HG03135 (cell line): ENCODE measurements around the gene PAK4.
"Not testable (repeated sequence)": the region's sequence is repeated elsewhere in the genome, so short reads cannot be mapped to it uniquely, and the experiment has no call there.

ENCODE experiments used
- ATAC-seq: cut with Tn5 transposase; IDR thresholded peaks from one replicate; pipeline ENCODE4 v1.9.1; 2021; ENCODE audit warnings: mild to moderate bottlenecking, moderate library complexity; ENCODE audit not compliant: unreplicated experiment

Gene PAK4

GRCh38 chr19:39128516-39129079 is 3.0 kb downstream of the PAK4 start:
- no peak for ATAC-seq

GRCh38 chr19:39129116-39129515 is 3.5 kb downstream of the PAK4 start:
- ATAC-seq, result no peak

GRCh38 chr19:39130337-39131254 is 5.0 kb downstream of the PAK4 start:
- no peak for ATAC-seq

- ATAC-seq, result no peak
These were observed 5.7 kb downstream of the PAK4 start for GRCh38 chr19:39131255-39131755.

- no peak for ATAC-seq
These were observed 6.9 kb downstream of the PAK4 start for GRCh38 chr19:39132344-39132969.

- no peak for ATAC-seq
These were observed 8.1 kb downstream of the PAK4 start for GRCh38 chr19:39133431-39134270.

- ATAC-seq, result no peak
These were observed 10.1 kb downstream of the PAK4 start for GRCh38 chr19:39135701-39136100.

GRCh38 chr19:39136225-39136940 is 10.8 kb downstream of the PAK4 start:
- no peak for ATAC-seq

GRCh38 chr19:39137131-39137530 is 11.5 kb downstream of the PAK4 start:
- ATAC-seq, result no peak

- ATAC-seq, result no peak
These were observed 12.9 kb downstream of the PAK4 start for GRCh38 chr19:39138221-39139211.

GRCh38 chr19:39139305-39139874 is 13.8 kb downstream of the PAK4 start:
- ATAC-seq, result no peak

- no peak for ATAC-seq
These were observed 14.4 kb downstream of the PAK4 start for GRCh38 chr19:39139971-39140453.

GRCh38 chr19:39140594-39140993 is 15.0 kb downstream of the PAK4 start:
- no peak for ATAC-seq

GRCh38 chr19:39141929-39142328 is 16.3 kb downstream of the PAK4 start:
- no peak for ATAC-seq

GRCh38 chr19:39142630-39143029 is 17.0 kb downstream of the PAK4 start:
- ATAC-seq, result no peak

- ATAC-seq, result not testable (repeated sequence)
These were observed 18.2 kb downstream of the PAK4 start for GRCh38 chr19:39143757-39144289.

GRCh38 chr19:39144290-39145071 is 18.9 kb downstream of the PAK4 start:
- no peak for ATAC-seq
